Heart right ventricle (tissue), 16 donors: ENCODE data around the gene SELPLG. TPM values are rescaled to one million over a fixed set of nuclear protein-coding genes. Genes with fewer than 3 reads are reported as not detected.
A peak's percentile ranks its signal among the peaks of the same experiment; 100 is the strongest.

Experiments used
- ATAC-seq, 8 donors: fragments of 200-7000 bp; cut with Tn5 transposase; one replicate each; pipeline ENCODE4 v1.9.1; 2020; ENCODE audit warnings: mild to moderate bottlenecking in 8 of 8, moderate library complexity in 8 of 8, moderate number of reproducible peaks in 1 of 8
- DNase-seq, 2 donors: peaks; one replicate each; pipeline ENCODE4 v3.0.0-alpha.2; 2020
- H3K27ac ChIP-seq, 10 donors: fragments of 200-600 bp; sonication (generic) in 2 of 10; one replicate each; pipeline versions ENCODE4 v1.5.0 to v1.8.0; 2020 to 2022; ENCODE audit warnings: mild to moderate bottlenecking in 3 of 10
- H3K27me3 ChIP-seq, 7 donors: fragments of 200-600 bp; one replicate each; pipeline ENCODE4 v1.8.0; 2021 to 2022; ENCODE audit warnings: mild to moderate bottlenecking in 2 of 7
- H3K36me3 ChIP-seq, 9 donors: fragments of 200-600 bp; sonication (generic) in 1 of 9; one replicate each; pipeline versions ENCODE4 v1.5.0 to v1.8.0; 2020 to 2022; ENCODE audit warnings: mild to moderate bottlenecking in 2 of 9
- H3K4me1 ChIP-seq, 9 donors: fragments of 200-600 bp; sonication (generic) in 1 of 9; one replicate each; pipeline versions ENCODE4 v1.5.0 to v1.8.0; 2020 to 2022; ENCODE audit warnings: mild to moderate bottlenecking in 4 of 9
- H3K4me3 ChIP-seq, 10 donors: fragments of 200-600 bp; sonication (generic) in 2 of 10; one replicate each; pipeline versions ENCODE4 v1.5.0 to v1.8.0; 2020 to 2022; ENCODE audit warnings: mild to moderate bottlenecking in 7 of 10, moderate library complexity in 2 of 10
- H3K9me3 ChIP-seq, 11 donors: fragments of 200-600 bp in 10 of 11; sonication (generic) in 2 of 11; one replicate each; pipeline versions ENCODE4 v1.5.0 to v1.8.0; 2013 to 2022; ENCODE audit warnings: mild to moderate bottlenecking in 2 of 11, control low read depth in 1 of 11, moderate library complexity in 1 of 11
- CTCF ChIP-seq, 9 donors: fragments of 200-600 bp; sonication (generic) in 2 of 9; IDR thresholded peaks; one replicate each; pipeline versions ENCODE4 v1.5.0 to v1.8.0; 2021 to 2022; ENCODE audit warnings: antibody characterized with exemption in 9 of 9, mild to moderate bottlenecking in 5 of 9, moderate library complexity in 1 of 9
- WGBS, 2 donors: extraction: QIAGEN DNeasy Blood & Tissue Kit; methylation state at CpG; one replicate each; pipeline ENCODE4 v1.1.7; 2013; ENCODE audit warnings: inconsistent platforms in 1 of 2; 5-methylcytosine and 5-hydroxymethylcytosine counted together
- intact Hi-C, 10 donors: fragments of 100-400 bp; cut with DNase I; formaldehyde crosslinking; loops; one replicate each; pipeline versions ENCODE4 v1.11.1 to v1.14.2; 2022
- polyA plus RNA-seq, 2 donors: library from polyadenylated mRNA; stranded (reverse); fragments of 200-250 nt; gene quantifications; one replicate each; pipeline ENCODE4 v1.2.3, GENCODE V29; 2013
- total RNA-seq, 10 donors: library from RNA; stranded (reverse); fragmentation: NEBNext Ultra II Directional in 3 of 10; extraction: Animal tissue kit (Norgen Biotek cat#: 25700) in 3 of 10; gene quantifications; one replicate each; pipeline versions ENCODE4 v1.2.1 to v1.2.4, GENCODE V29; 2021 to 2023
- donor health status: Arrhythmogenic right ventricular cardiomyopathy.
- donor health status: ischemic (EF 13 %, LVEDD 7.1; RV severe dilation, severe dysfunction).
- donor health status: healthy with polysubstance abuse.
- donor health status: DM: no; HTN: yes; CAD: no.
- donor health status: DM: no; HTN: no; CAD: no.
- donor health status: ischemic (EF 25% LVEDD 6.9; RV normal size, moderate dysfunction).
- donor health status: ischemic (EF 25% LVEDD 5.7; RV mildly dilated, moderate dysfunction).
- donor health status: healthy.
- donor health status: DM: yes; HTN: yes; CAD: no.
- donor health status: Ischemic cardiomyopathy.
- donor health status: ischemic (EF 35%, LVEDD 5.7; RV mildly dilated, moderate dysfunction).
- donor health status: nonischemic (EF 11% LVEDD 7.7; RV severe dilation, severe dysfunction).
- donor health status: DM: yes; HTN: yes; CAD: no.
- donor health status: PGD.
- donor health status: ischemic (EF 29% LVEDD 5.4; RV normal size, mild dysfunction).
- donor health status: nonischemic (EF 23%, LVEDD 6.1; RV moderate dilation, normal function).

Gene SELPLG
- total and polyA plus RNA-seq, 12 donors = 0.88 to 17.6 (median 2.4) TPM

DNA sequence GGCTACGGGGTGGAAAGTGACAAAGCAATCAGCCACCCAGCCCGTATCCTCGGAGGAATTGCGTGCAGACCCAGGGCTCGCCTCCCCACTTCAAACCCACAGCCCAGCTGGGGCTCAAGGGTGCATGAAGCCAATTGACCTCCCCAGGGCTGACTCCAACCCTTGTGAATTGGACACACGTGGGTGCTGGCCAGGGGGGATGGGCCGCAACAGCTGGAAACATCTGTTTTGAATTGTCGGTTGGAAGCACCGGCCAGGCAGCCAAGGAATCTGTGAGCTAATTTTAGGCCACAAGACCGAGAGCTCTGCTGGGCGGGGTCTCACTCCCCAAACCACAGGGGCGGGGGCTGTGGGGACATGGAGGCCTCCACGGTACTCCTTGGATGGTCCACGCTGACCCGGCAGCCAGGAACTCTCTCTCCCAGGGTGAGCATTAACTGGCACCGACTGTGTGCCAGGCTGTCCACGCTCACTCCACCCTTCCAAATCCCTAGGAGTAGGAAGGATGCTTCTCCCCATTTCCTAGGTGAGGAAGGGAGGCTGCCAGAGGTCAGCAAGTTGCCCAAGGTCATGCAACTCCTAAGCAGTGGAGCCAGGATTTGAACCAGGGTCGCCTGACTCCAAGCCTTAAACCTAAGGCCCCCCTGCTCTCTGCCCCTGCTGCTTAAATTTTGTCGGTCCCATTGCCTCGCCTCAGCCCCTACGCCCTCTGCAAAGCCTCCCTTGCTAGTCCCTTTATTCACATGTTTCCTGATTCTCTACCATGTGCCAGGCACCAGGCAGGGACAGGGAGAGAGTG lies 24.0 kb downstream of the SELPLG start:
- no peaks in the 10 kb centered on the region for H3K27me3 ChIP-seq

GRCh38 chr12:108608616-108609015 lies 25.1 kb downstream of the SELPLG start:
- DNase-seq = no peak
- Histone ChIP-seq H3K4me3 (no peak overlapping the region), H3K4me1 (peaks cover 0 to 27% (median 11%) of the 10 kb centered on the region in 9 donors), H3K36me3 (no peaks in the 10 kb centered on the region), H3K27ac (no peak overlapping the region), H3K9me3 (no peaks in the 10 kb centered on the region), H3K27me3 (no peaks in the 10 kb centered on the region)
- TF ChIP-seq CTCF (IDR thresholded peaks at IDR 0.05) = no peak
- intact Hi-C loops = loop anchor here in 1 of 10 donors (5.0 kb wide), 1 partner anchor 36 kb away; no protein-coding TSS in a partner anchor
- ATAC-seq = no peak
- 84% methylated on average over 5 of the region's 5 CpGs for WGBS, 2 donors

More for the DNA sequence above, 24.0 kb downstream of the SELPLG start:
- WGBS, 2 donors = 31 to 39% methylated on average over 21 of the region's 21 CpGs
- Histone ChIP-seq H3K4me1 (peaks cover 0 to 31% (median 11%) of the 10 kb centered on the region in 9 donors), H3K27ac (peak overlapping the region in 2 of 10 donors; percentile 6 to 12), H3K4me3 (peak overlapping the region in 1 of 10 donors; percentile 15), H3K9me3 (no peaks in the 10 kb centered on the region), H3K36me3 (no peaks in the 10 kb centered on the region)
- DNase-seq (peak; percentile 73 to 84), ATAC-seq (peak; percentile 81 to 93 (median 86))
- TF ChIP-seq CTCF (IDR thresholded peaks at IDR 0.05) = no peak
- intact Hi-C loops = loop anchor here in 2 of 10 donors (5.0 to 10.0 kb wide), 2 partner anchors 37 to 485 kb away; partner anchors contain the start of genes ALKBH2 (in 1 of the 2) and UNG (in 1 of the 2)

GRCh38 chr12:108607981-108608600 lies 25.6 kb downstream of the SELPLG start:
- H3K27me3 ChIP-seq = no peaks in the 10 kb centered on the region
- ATAC-seq (no peak), DNase-seq (no peak)
- no peaks in the 10 kb centered on the region for H3K36me3 ChIP-seq
- intact Hi-C loops = loop anchor here in 1 of 10 donors (5.0 kb wide), 1 partner anchor 36 kb away; no protein-coding TSS in a partner anchor
- no peak overlapping the region for H3K4me3 ChIP-seq
- H3K4me1 ChIP-seq = peaks cover 0 to 22% (median 11%) of the 10 kb centered on the region in 9 donors
- H3K9me3 ChIP-seq = no peaks in the 10 kb centered on the region
- H3K27ac ChIP-seq = no peak overlapping the region
- WGBS, 2 donors = 93 to 95% methylated on average over 10 of the region's 10 CpGs
- TF ChIP-seq CTCF (IDR thresholded peaks at IDR 0.05) = no peak

- no peak for DNase-seq
- no peak for TF ChIP-seq CTCF (IDR thresholded peaks at IDR 0.05)
- intact Hi-C loops = loop anchor here in 1 of 10 donors (5.0 kb wide), 1 partner anchor 34 kb away; no protein-coding TSS in a partner anchor
- Histone ChIP-seq H3K4me1 (peaks cover 0 to 18% (median 9%) of the 10 kb centered on the region in 9 donors), H3K27me3 (no peaks in the 10 kb centered on the region), H3K36me3 (no peaks in the 10 kb centered on the region), H3K27ac (no peak overlapping the region), H3K4me3 (no peak overlapping the region), H3K9me3 (no peaks in the 10 kb centered on the region)
- WGBS, 2 donors = 70 to 79% methylated on average over 9 of the region's 9 CpGs
- no peak for ATAC-seq
These were observed 27.2 kb downstream of the SELPLG start for GRCh38 chr12:108606492-108606891.
